ENCODE data around the gene PPP6R3. TPM values are rescaled to one million over a fixed set of nuclear protein-coding genes. Genes with fewer than 3 reads are reported as not detected.
A peak's percentile ranks its signal among the peaks of the same experiment; 100 is the strongest.

Gene PPP6R3
- total RNA-seq, 5 donors from 2014 or later (not counting 1 experiment from before 2014, with no cell fraction given), result 106 to 147 (median 118) TPM

DNA sequence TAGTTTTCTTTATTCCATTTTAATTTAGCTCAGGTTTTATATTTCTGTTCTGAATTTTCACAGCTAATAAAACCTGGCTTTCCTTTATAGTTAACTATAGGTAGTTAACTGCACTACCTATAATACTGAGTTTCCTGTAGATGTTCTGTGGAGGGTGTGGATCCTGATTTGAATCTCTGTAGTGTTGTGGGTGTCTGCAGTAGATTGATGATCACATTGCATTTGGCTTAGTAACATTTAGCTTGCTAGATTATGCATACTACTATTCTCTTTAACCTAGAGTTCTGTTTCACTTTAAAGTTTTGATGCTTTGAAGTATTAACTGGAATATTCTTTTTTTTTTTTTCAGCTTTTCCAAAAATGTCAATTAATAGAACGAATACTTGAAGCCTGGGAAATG, 110.1 kb downstream of the PPP6R3 start:
- Histone ChIP-seq H3K27me3 (replicated peaks in 1 of 2; ENCODE audit: control insufficient read depth in 2 of 2, extremely low read depth in 1 of 2, insufficient read depth in 2 of 2, low read length in 1 of 2) (no peaks in the 10 kb centered on the region), H3K4me3 (ENCODE audit: control insufficient read depth in 1 of 2, extremely low read depth in 1 of 2, low read length in 1 of 2) (no peak overlapping the region), H3K4me1 (ENCODE audit: control insufficient read depth in 1 of 2, extremely low read depth in 1 of 2, insufficient read depth in 2 of 2, low read length in 2 of 2) (peaks cover 0 to 4% of the 10 kb centered on the region in 2 experiments), H3K9me3 (no peaks in the 10 kb centered on the region), H3K27ac (ENCODE audit: low read length) (no peak overlapping the region), H3K36me3 (ENCODE audit: control insufficient read depth in 2 of 2, extremely low read depth in 1 of 2, insufficient read depth in 1 of 2, low read length in 1 of 2) (peaks cover 9 to 88% of the 10 kb centered on the region in 2 donors)
- Mint-ChIP-seq H3K36me3 (peaks cover 62% of the 10 kb centered on the region), H3K27me3 (no peaks in the 10 kb centered on the region), H3K27ac (peak overlapping the region in 1 of 2 donors; percentile 5), H3K9me3 (no peaks in the 10 kb centered on the region), H3K4me1 (peaks cover 19 to 32% (median 25%) of the 10 kb centered on the region in 3 donors), H3K4me3 (no peak overlapping the region)
- no CpG with 5 or more reads among the region's 1 CpG for WGBS (ENCODE audit: insufficient coverage)
- CTCF ChIA-PET, result interaction anchor here in 1 of 2 donors (1.4 kb wide), 1 partner anchor 13 kb away, joined by 7 read pairs; no protein-coding TSS in a partner anchor
- DNase-seq, result no peak
- ATAC-seq (replicated peaks in 1 of 4), result no peak
- POLR2A ChIA-PET, result interaction anchor here in 1 of 2 donors (0.6 kb wide), 1 partner anchor 89 kb away, joined by 4 read pairs; no protein-coding TSS in a partner anchor

- Histone ChIP-seq H3K27ac (ENCODE audit: low read length) (no peak overlapping the region), H3K36me3 (ENCODE audit: control insufficient read depth in 2 of 2, extremely low read depth in 1 of 2, insufficient read depth in 1 of 2, low read length in 1 of 2) (peaks cover 10 to 91% of the 10 kb centered on the region in 2 donors), H3K27me3 (replicated peaks in 1 of 2; ENCODE audit: control insufficient read depth in 2 of 2, extremely low read depth in 1 of 2, insufficient read depth in 2 of 2, low read length in 1 of 2) (no peaks in the 10 kb centered on the region), H3K9me3 (no peaks in the 10 kb centered on the region), H3K4me3 (ENCODE audit: control insufficient read depth in 1 of 2, extremely low read depth in 1 of 2, low read length in 1 of 2) (no peak overlapping the region), H3K4me1 (ENCODE audit: control insufficient read depth in 1 of 2, extremely low read depth in 1 of 2, insufficient read depth in 2 of 2, low read length in 2 of 2) (peaks cover 0 to under 1% of the 10 kb centered on the region in 2 experiments)
- peaks cover 6 to 13% (median 7%) of the 10 kb centered on the region in 3 donors for H3K4me1 Mint-ChIP-seq
- no peaks in the 10 kb centered on the region for H3K9me3 Mint-ChIP-seq
- H3K27me3 Mint-ChIP-seq, result no peaks in the 10 kb centered on the region
- no peak overlapping the region for H3K27ac Mint-ChIP-seq
- no peak for ATAC-seq (replicated peaks in 1 of 4)
- CTCF ChIA-PET, result no interaction called here
- H3K4me3 Mint-ChIP-seq, result no peak overlapping the region
- no peak for DNase-seq
- WGBS (ENCODE audit: insufficient coverage), result no CpG with 5 or more reads among the region's 1 CpG
- POLR2A ChIA-PET, result no interaction called here
- H3K36me3 Mint-ChIP-seq, result peaks cover 62% of the 10 kb centered on the region
Measured at GRCh38 chr11:68574308-68574707, 113.8 kb downstream of the PPP6R3 start.

DNA sequence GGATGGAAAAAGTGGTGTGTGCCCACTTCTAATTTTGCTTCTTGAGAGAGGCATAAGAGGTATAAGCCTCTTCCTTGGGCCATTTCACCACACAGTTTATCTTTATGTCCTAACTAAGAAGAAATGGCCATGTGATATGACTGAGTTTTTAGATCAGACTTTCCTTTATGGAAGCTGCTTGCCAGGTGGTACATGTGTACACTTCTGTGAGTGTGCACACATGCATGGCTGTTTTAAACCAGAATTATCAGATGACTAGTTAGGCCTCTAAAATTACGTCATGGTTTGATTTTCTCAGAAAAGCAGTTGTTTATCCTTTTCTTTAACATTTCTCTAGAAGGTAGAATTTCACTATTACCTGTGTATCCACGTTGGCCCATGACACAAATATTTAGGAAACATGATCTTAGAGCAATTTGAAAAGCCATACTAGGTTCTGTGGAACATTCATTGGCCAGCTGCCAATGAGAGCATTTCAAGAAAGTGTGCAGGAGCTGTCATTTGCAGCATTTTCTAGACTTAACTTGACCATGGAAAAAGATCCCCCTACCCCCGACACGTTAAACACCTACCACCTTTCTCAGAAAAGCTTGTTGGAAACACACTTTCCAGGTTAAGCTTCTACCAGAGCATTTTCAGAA, 114.6 kb downstream of the PPP6R3 start:
- CTCF ChIA-PET, result no interaction called here
- Histone ChIP-seq H3K27ac (ENCODE audit: low read length) (no peak overlapping the region), H3K9me3 (no peaks in the 10 kb centered on the region), H3K36me3 (ENCODE audit: control insufficient read depth in 2 of 2, extremely low read depth in 1 of 2, insufficient read depth in 1 of 2, low read length in 1 of 2) (peaks cover 10 to 94% of the 10 kb centered on the region in 2 donors), H3K4me3 (ENCODE audit: control insufficient read depth in 1 of 2, extremely low read depth in 1 of 2, low read length in 1 of 2) (no peak overlapping the region), H3K27me3 (replicated peaks in 1 of 2; ENCODE audit: control insufficient read depth in 2 of 2, extremely low read depth in 1 of 2, insufficient read depth in 2 of 2, low read length in 1 of 2) (no peaks in the 10 kb centered on the region), H3K4me1 (ENCODE audit: control insufficient read depth in 1 of 2, extremely low read depth in 1 of 2, insufficient read depth in 2 of 2, low read length in 2 of 2) (no peaks in the 10 kb centered on the region)
- H3K27ac Mint-ChIP-seq, result no peak overlapping the region
- WGBS (ENCODE audit: insufficient coverage), result 83% methylated on average over 2 of the region's 4 CpGs
- POLR2A ChIA-PET, result no interaction called here
- ATAC-seq (replicated peaks in 1 of 4) (no peak), DNase-seq (no peak)
- peaks cover 4 to 10% (median 7%) of the 10 kb centered on the region in 3 donors for H3K4me1 Mint-ChIP-seq
- H3K4me3 Mint-ChIP-seq, result no peak overlapping the region
- peaks cover 68% of the 10 kb centered on the region for H3K36me3 Mint-ChIP-seq
- no peaks in the 10 kb centered on the region for H3K9me3 Mint-ChIP-seq
- no peaks in the 10 kb centered on the region for H3K27me3 Mint-ChIP-seq

DNA sequence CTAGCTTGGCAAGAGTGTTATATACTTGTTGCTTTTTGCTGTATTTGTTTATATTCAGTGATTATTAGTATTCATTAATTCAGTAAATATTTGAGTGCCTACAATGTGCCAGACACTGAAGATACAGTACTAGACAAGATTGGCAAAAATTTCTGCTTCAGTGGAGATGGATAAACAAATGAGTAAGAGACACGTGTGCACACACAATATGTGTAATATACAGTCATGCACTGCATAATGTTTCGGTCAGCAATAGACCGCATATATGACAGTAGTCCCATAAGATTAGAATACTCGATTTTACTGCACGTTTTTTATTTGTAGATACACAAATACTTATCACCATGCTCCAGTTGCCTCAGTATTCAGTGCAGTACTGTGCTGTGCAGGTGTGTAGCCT, 118.9 kb downstream of the PPP6R3 start:
- no peaks in the 10 kb centered on the region for H3K9me3 ChIP-seq
- Mint-ChIP-seq H3K9me3 (no peaks in the 10 kb centered on the region), H3K27me3 (no peaks in the 10 kb centered on the region), H3K4me3 (no peak overlapping the region), H3K27ac (no peak overlapping the region), H3K4me1 (peaks cover 5 to 10% (median 7%) of the 10 kb centered on the region in 3 donors), H3K36me3 (peaks cover 72% of the 10 kb centered on the region)
- H3K4me1 ChIP-seq (ENCODE audit: control insufficient read depth in 1 of 2, extremely low read depth in 1 of 2, insufficient read depth in 2 of 2, low read length in 2 of 2), result no peaks in the 10 kb centered on the region
- no peak for DNase-seq
- CTCF ChIA-PET, result no interaction called here
- POLR2A ChIA-PET, result no interaction called here
- H3K27me3 ChIP-seq (replicated peaks in 1 of 2; ENCODE audit: control insufficient read depth in 2 of 2, extremely low read depth in 1 of 2, insufficient read depth in 2 of 2, low read length in 1 of 2), result no peaks in the 10 kb centered on the region
- peaks cover 10 to 80% of the 10 kb centered on the region in 2 donors for H3K36me3 ChIP-seq (ENCODE audit: control insufficient read depth in 2 of 2, extremely low read depth in 1 of 2, insufficient read depth in 1 of 2, low read length in 1 of 2)
- no peak overlapping the region for H3K27ac ChIP-seq (ENCODE audit: low read length)
- WGBS (ENCODE audit: insufficient coverage), result no CpG with 5 or more reads among the region's 5 CpGs
- H3K4me3 ChIP-seq (ENCODE audit: control insufficient read depth in 1 of 2, extremely low read depth in 1 of 2, low read length in 1 of 2), result no peak overlapping the region
- ATAC-seq (replicated peaks in 1 of 4), result no peak

DNA sequence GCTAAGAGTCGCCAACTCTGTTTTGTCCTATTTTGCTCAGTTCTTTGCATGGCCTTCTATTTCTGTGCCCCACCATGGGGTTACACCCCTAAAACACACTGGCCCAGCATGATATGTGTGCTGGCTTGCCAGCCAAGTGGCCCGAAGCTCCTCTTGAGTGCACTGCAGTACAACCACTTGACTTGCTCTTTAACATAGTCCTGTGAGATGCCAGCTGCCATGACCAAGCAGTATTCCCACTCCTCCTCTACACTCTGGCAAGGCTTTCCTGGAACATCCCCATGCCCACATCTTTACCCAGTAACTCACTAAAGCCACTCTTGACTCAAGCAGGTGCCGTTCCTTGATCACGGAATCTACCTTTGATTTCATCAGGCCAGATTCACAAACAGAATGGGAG, 120.9 kb downstream of the PPP6R3 start:
- peaks cover 67% of the 10 kb centered on the region for H3K36me3 Mint-ChIP-seq

DNA sequence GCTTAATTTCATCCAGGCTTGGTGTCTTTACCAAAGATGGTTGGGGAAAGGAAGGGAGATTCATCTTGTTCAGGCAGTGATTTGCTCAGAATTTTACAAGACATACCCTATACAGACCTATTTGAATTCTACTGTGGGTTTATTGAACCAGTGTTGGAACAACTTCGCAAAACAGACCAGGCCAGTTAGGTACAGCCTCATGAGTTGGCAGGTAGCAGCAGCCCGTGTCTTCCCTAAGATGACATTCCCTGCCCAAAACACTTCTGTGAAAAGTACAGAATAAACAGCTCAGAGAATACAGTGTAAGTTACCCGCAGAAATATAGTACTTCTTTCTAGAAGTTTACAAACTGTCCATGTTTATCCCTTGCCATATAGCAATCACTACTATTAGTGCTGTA, 121.3 kb downstream of the PPP6R3 start:
- Mint-ChIP-seq H3K27ac (no peak overlapping the region), H3K36me3 (peaks cover 63% of the 10 kb centered on the region), H3K9me3 (no peaks in the 10 kb centered on the region), H3K4me3 (no peak overlapping the region), H3K4me1 (peaks cover 5 to 10% (median 7%) of the 10 kb centered on the region in 3 donors), H3K27me3 (no peaks in the 10 kb centered on the region)
- no peak for ATAC-seq (replicated peaks in 1 of 4)
- Histone ChIP-seq H3K27ac (ENCODE audit: low read length) (no peak overlapping the region), H3K36me3 (ENCODE audit: control insufficient read depth in 2 of 2, extremely low read depth in 1 of 2, insufficient read depth in 1 of 2, low read length in 1 of 2) (peaks cover 5 to 77% of the 10 kb centered on the region in 2 donors), H3K9me3 (no peaks in the 10 kb centered on the region), H3K27me3 (replicated peaks in 1 of 2; ENCODE audit: control insufficient read depth in 2 of 2, extremely low read depth in 1 of 2, insufficient read depth in 2 of 2, low read length in 1 of 2) (no peaks in the 10 kb centered on the region), H3K4me1 (ENCODE audit: control insufficient read depth in 1 of 2, extremely low read depth in 1 of 2, insufficient read depth in 2 of 2, low read length in 2 of 2) (no peaks in the 10 kb centered on the region), H3K4me3 (ENCODE audit: control insufficient read depth in 1 of 2, extremely low read depth in 1 of 2, low read length in 1 of 2) (no peak overlapping the region)
- ChIA-PET CTCF (no interaction called here), POLR2A (no interaction called here)
- no CpG with 5 or more reads among the region's 3 CpGs for WGBS (ENCODE audit: insufficient coverage)
- DNase-seq, result no peak

More for the DNA sequence above, 120.9 kb downstream of the PPP6R3 start:
- 100% methylated on average over 2 of the region's 4 CpGs for WGBS (ENCODE audit: insufficient coverage)
- H3K9me3 Mint-ChIP-seq, result no peaks in the 10 kb centered on the region
- no peak overlapping the region for H3K27ac ChIP-seq (ENCODE audit: low read length)
- POLR2A ChIA-PET, result no interaction called here
- H3K4me1 Mint-ChIP-seq, result peaks cover 5 to 10% (median 7%) of the 10 kb centered on the region in 3 donors
- peak overlapping the region in 1 of 2 donors; percentile 29 for H3K27ac Mint-ChIP-seq
- H3K9me3 ChIP-seq, result no peaks in the 10 kb centered on the region
- ATAC-seq (replicated peaks in 1 of 4) (no peak), DNase-seq (no peak)
- CTCF ChIA-PET, result no interaction called here
- no peaks in the 10 kb centered on the region for H3K4me1 ChIP-seq (ENCODE audit: control insufficient read depth in 1 of 2, extremely low read depth in 1 of 2, insufficient read depth in 2 of 2, low read length in 2 of 2)
- no peaks in the 10 kb centered on the region for H3K27me3 ChIP-seq (replicated peaks in 1 of 2; ENCODE audit: control insufficient read depth in 2 of 2, extremely low read depth in 1 of 2, insufficient read depth in 2 of 2, low read length in 1 of 2)
- H3K36me3 ChIP-seq (ENCODE audit: control insufficient read depth in 2 of 2, extremely low read depth in 1 of 2, insufficient read depth in 1 of 2, low read length in 1 of 2), result peaks cover 5 to 76% of the 10 kb centered on the region in 2 donors
- H3K4me3 ChIP-seq (ENCODE audit: control insufficient read depth in 1 of 2, extremely low read depth in 1 of 2, low read length in 1 of 2), result no peak overlapping the region
- no peaks in the 10 kb centered on the region for H3K27me3 Mint-ChIP-seq
- H3K4me3 Mint-ChIP-seq, result no peak overlapping the region
